Glutamatergic neuron (in vitro differentiated cells): ENCODE measurements around the gene WNT10A. TPM values are rescaled to one million over a fixed set of nuclear protein-coding genes. Genes with fewer than 3 reads are reported as not detected.

ENCODE experiments used
- DNase-seq: peaks from one replicate; pipeline ENCODE4 v3.0.0; 2022
- H3K27ac Mint-ChIP-seq: one replicate; pipeline ENCODE4 v1.8.0; 2020; ENCODE audit warnings: mild to moderate bottlenecking, mixed read lengths, inconsistent platforms; ENCODE audit not compliant: unreplicated experiment
- H3K27me3 Mint-ChIP-seq: one replicate; pipeline ENCODE4 v1.8.0; 2020; ENCODE audit warnings: mild to moderate bottlenecking, moderate library complexity, mixed read lengths, inconsistent platforms; ENCODE audit not compliant: unreplicated experiment
- H3K36me3 Mint-ChIP-seq: one replicate; pipeline ENCODE4 v1.8.0; 2020; ENCODE audit warnings: mild to moderate bottlenecking, mixed read lengths, inconsistent platforms; ENCODE audit not compliant: unreplicated experiment
- H3K4me1 Mint-ChIP-seq: one replicate; pipeline ENCODE4 v1.8.0; 2020; ENCODE audit warnings: mild to moderate bottlenecking, low read depth, mixed read lengths, inconsistent platforms; ENCODE audit not compliant: unreplicated experiment
- H3K4me3 Mint-ChIP-seq: one replicate; pipeline ENCODE4 v1.8.0; 2020; ENCODE audit warnings: mild to moderate bottlenecking, mixed read lengths, inconsistent platforms; ENCODE audit not compliant: unreplicated experiment
- H3K9me3 Mint-ChIP-seq: one replicate; pipeline ENCODE4 v1.8.0; 2020; ENCODE audit warnings: mild to moderate bottlenecking, moderate library complexity, mixed read lengths, inconsistent platforms; ENCODE audit not compliant: unreplicated experiment
- CTCF ChIP-seq: fragments of 200-600 bp; sonication (generic); IDR thresholded peaks from one replicate; pipeline ENCODE4 v1.5.0; 2021; ENCODE audit not compliant: partially characterized antibody, unreplicated experiment
- total RNA-seq: library from RNA; stranded (reverse); fragmentation: NEBNext Ultra II Directional; extraction: Animal tissue kit (Norgen Biotek cat#: 25700); gene quantifications from one replicate; pipeline ENCODE4 v1.2.1, GENCODE V29; 2021; ENCODE audit not compliant: unreplicated experiment

The WNT10A gene
- total RNA-seq, 1 donor from 2014 or later: 0.17 TPM

GRCh38 chr2:218876562-218877219, 4.0 kb upstream of the WNT10A start:
- no peak overlapping the region for H3K27ac Mint-ChIP-seq
- H3K4me3 Mint-ChIP-seq: peak overlapping the region; percentile 50
- peaks cover 31% of the 10 kb centered on the region for H3K4me1 Mint-ChIP-seq
- peak; percentile 80 for DNase-seq
- peaks cover 24% of the 10 kb centered on the region for H3K27me3 Mint-ChIP-seq
- H3K9me3 Mint-ChIP-seq: peaks cover 6% of the 10 kb centered on the region
- TF ChIP-seq CTCF: peak; percentile 98
- no peaks in the 10 kb centered on the region for H3K36me3 Mint-ChIP-seq

GRCh38 chr2:218877331-218877730, 3.3 kb upstream of the WNT10A start:
- peaks cover 6% of the 10 kb centered on the region for H3K9me3 Mint-ChIP-seq
- peaks cover 23% of the 10 kb centered on the region for H3K27me3 Mint-ChIP-seq
- H3K27ac Mint-ChIP-seq: no peak overlapping the region
- no peaks in the 10 kb centered on the region for H3K36me3 Mint-ChIP-seq
- no peak for TF ChIP-seq CTCF
- H3K4me3 Mint-ChIP-seq: no peak overlapping the region
- peak; percentile 27 for DNase-seq
- H3K4me1 Mint-ChIP-seq: peaks cover 32% of the 10 kb centered on the region

GRCh38 chr2:218877891-218878290, 2.8 kb upstream of the WNT10A start:
- Mint-ChIP-seq H3K27ac (no peak overlapping the region), H3K4me3 (no peak overlapping the region), H3K27me3 (peaks cover 24% of the 10 kb centered on the region), H3K9me3 (peaks cover 6% of the 10 kb centered on the region), H3K4me1 (peaks cover 35% of the 10 kb centered on the region), H3K36me3 (no peaks in the 10 kb centered on the region)
- peak; percentile 13 for DNase-seq
- TF ChIP-seq CTCF: no peak

GRCh38 chr2:218878486-218878885, 2.2 kb upstream of the WNT10A start:
- no peak for TF ChIP-seq CTCF
- Mint-ChIP-seq H3K9me3 (peaks cover 3% of the 10 kb centered on the region), H3K36me3 (no peaks in the 10 kb centered on the region), H3K4me3 (no peak overlapping the region), H3K4me1 (peaks cover 36% of the 10 kb centered on the region), H3K27ac (no peak overlapping the region), H3K27me3 (peaks cover 24% of the 10 kb centered on the region)
- DNase-seq: peak; percentile 39

GRCh38 chr2:218878926-218879761, 1.5 kb upstream of the WNT10A start:
- H3K27me3 Mint-ChIP-seq: peaks cover 24% of the 10 kb centered on the region
- TF ChIP-seq CTCF: no peak
- H3K4me1 Mint-ChIP-seq: peaks cover 36% of the 10 kb centered on the region
- H3K27ac Mint-ChIP-seq: no peak overlapping the region
- DNase-seq: peak; percentile 64
- peak overlapping the region; percentile 47 for H3K4me3 Mint-ChIP-seq
- H3K36me3 Mint-ChIP-seq: no peaks in the 10 kb centered on the region
- H3K9me3 Mint-ChIP-seq: peaks cover 3% of the 10 kb centered on the region
